Measurements from ENCODE around the gene HEATR5A. TPM values are rescaled to one million over a fixed set of nuclear protein-coding genes. Genes with fewer than 3 reads are reported as not detected.

The HEATR5A gene
- polyA plus RNA-seq, 3 donors = 13.1 to 21.0 (median 16.8) TPM

DNA sequence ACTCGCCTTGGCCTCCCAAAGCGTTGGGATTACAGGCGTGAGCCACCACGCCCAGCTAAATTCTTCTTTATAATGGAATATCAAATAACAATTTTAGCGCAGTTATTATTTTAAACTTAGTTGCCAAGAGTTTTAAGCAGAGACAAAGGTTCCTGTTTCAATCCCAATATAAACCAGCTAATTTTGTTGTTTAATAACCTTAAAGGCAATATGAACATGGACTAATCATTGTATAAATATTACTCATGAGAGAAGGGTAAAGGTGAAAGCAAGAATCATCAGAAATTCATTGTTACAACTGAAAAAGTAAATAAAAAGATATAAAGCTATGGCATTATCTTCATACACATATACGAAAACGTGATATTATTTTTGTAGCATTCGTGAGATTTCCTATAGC lies 28.8 kb upstream of the HEATR5A start:
- Histone ChIP-seq H2AFZ (ENCODE audit: insufficient read depth, low read depth, low read length, poor library complexity, severe bottlenecking) (no peak overlapping the region), H3K9me3 (replicated peaks in 1 of 2; ENCODE audit: control insufficient read depth in 1 of 2, insufficient read depth in 1 of 2, low read length in 2 of 2) (no peaks in the 10 kb centered on the region), H4K20me1 (ENCODE audit: insufficient read depth, low read length) (no peaks in the 10 kb centered on the region), H3K4me2 (replicated peaks; ENCODE audit: extremely low read depth, low read length, poor library complexity, severe bottlenecking) (no peak overlapping the region), H3K36me3 (replicated peaks in 1 of 2; ENCODE audit: control insufficient read depth in 1 of 2, insufficient read depth in 2 of 2, low read length in 2 of 2) (peaks cover 14 to 34% of the 10 kb centered on the region in 2 donors), H3K4me3 (replicated peaks in 1 of 3; ENCODE audit: low read depth in 2 of 3, low read length in 3 of 3) (no peak overlapping the region), H3K27ac (ENCODE audit: low read depth in 1 of 2, low read length in 2 of 2) (no peak overlapping the region), H3K79me2 (ENCODE audit: insufficient read depth, low read length) (no peaks in the 10 kb centered on the region), H3K27me3 (ENCODE audit: control insufficient read depth in 2 of 2, insufficient read depth in 2 of 2, low read length in 2 of 2) (no peaks in the 10 kb centered on the region), H3K4me1 (ENCODE audit: control insufficient read depth in 1 of 2, insufficient read depth in 2 of 2, low read length in 2 of 2) (no peaks in the 10 kb centered on the region), H3K9ac (ENCODE audit: insufficient read depth, low read length, poor library complexity, severe bottlenecking) (no peak overlapping the region)
- Mint-ChIP-seq H3K27me3 (ENCODE audit: low read depth in 3 of 3) (no peaks in the 10 kb centered on the region), H3K4me1 (no peaks in the 10 kb centered on the region), H3K4me3 (no peak overlapping the region), H3K27ac (no peak overlapping the region), H3K9me3 (no peaks in the 10 kb centered on the region), H3K36me3 (peaks cover 21 to 25% of the 10 kb centered on the region in 2 donors)
- no CpG with 5 or more reads among the region's 8 CpGs for WGBS (ENCODE audit: insufficient coverage)
- intact Hi-C loops (cut with micrococcal nuclease) = no loop called here
- TF ChIP-seq, protein P1, sequence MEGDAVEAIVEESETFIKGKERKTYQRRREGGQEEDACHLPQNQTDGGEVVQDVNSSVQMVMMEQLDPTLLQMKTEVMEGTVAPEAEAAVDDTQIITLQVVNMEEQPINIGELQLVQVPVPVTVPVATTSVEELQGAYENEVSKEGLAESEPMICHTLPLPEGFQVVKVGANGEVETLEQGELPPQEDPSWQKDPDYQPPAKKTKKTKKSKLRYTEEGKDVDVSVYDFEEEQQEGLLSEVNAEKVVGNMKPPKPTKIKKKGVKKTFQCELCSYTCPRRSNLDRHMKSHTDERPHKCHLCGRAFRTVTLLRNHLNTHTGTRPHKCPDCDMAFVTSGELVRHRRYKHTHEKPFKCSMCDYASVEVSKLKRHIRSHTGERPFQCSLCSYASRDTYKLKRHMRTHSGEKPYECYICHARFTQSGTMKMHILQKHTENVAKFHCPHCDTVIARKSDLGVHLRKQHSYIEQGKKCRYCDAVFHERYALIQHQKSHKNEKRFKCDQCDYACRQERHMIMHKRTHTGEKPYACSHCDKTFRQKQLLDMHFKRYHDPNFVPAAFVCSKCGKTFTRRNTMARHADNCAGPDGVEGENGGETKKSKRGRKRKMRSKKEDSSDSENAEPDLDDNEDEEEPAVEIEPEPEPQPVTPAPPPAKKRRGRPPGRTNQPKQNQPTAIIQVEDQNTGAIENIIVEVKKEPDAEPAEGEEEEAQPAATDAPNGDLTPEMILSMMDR (IDR thresholded peaks at IDR 0.05) = no peak
- no peak for DNase-seq

DNA sequence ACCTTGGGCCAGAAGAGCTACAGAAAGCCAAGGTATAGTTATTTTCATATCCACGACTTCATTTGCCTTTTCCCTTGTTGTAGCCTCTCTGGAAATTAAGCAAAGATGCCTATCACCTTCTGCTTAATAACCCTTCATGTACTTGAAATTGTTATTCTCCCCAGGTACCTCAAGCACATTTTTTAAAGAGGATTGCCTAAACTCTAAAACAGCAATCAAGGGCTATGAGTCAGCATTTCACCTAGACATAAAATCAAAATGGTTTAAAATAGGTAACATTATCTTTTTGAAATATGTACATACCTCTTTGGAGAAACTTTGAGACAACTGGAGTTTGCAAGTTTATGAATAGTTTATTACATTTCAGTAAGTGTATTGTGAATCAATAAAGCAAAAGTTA lies 25.4 kb upstream of the HEATR5A start:
- H2AFZ ChIP-seq (ENCODE audit: insufficient read depth, low read depth, low read length, poor library complexity, severe bottlenecking) = no peak overlapping the region
- no peak overlapping the region for H3K4me2 ChIP-seq (replicated peaks; ENCODE audit: extremely low read depth, low read length, poor library complexity, severe bottlenecking)
- H3K36me3 ChIP-seq (replicated peaks in 1 of 2; ENCODE audit: control insufficient read depth in 1 of 2, insufficient read depth in 2 of 2, low read length in 2 of 2) = peaks cover 2 to 11% of the 10 kb centered on the region in 2 donors
- 83% methylated on average over 1 of the region's 1 CpG for WGBS (ENCODE audit: insufficient coverage)
- no peaks in the 10 kb centered on the region for H3K27me3 ChIP-seq (ENCODE audit: control insufficient read depth in 2 of 2, insufficient read depth in 2 of 2, low read length in 2 of 2)
- no peaks in the 10 kb centered on the region for H3K27me3 Mint-ChIP-seq (ENCODE audit: low read depth in 3 of 3)
- intact Hi-C loops (cut with micrococcal nuclease) = no loop called here
- H3K27ac Mint-ChIP-seq = no peak overlapping the region
- no peaks in the 10 kb centered on the region for H3K79me2 ChIP-seq (ENCODE audit: insufficient read depth, low read length)
- no peaks in the 10 kb centered on the region for H3K9me3 ChIP-seq (replicated peaks in 1 of 2; ENCODE audit: control insufficient read depth in 1 of 2, insufficient read depth in 1 of 2, low read length in 2 of 2)
- no peak overlapping the region for H3K4me3 ChIP-seq (replicated peaks in 1 of 3; ENCODE audit: low read depth in 2 of 3, low read length in 3 of 3)
- peaks cover 6 to 11% of the 10 kb centered on the region in 2 donors for H3K36me3 Mint-ChIP-seq
- H4K20me1 ChIP-seq (ENCODE audit: insufficient read depth, low read length) = no peaks in the 10 kb centered on the region
- no peaks in the 10 kb centered on the region for H3K9me3 Mint-ChIP-seq
- H3K4me1 ChIP-seq (ENCODE audit: control insufficient read depth in 1 of 2, insufficient read depth in 2 of 2, low read length in 2 of 2) = no peaks in the 10 kb centered on the region
- TF ChIP-seq, protein P1 (IDR thresholded peaks at IDR 0.05) = no peak
- H3K4me3 Mint-ChIP-seq = no peak overlapping the region
- no peak overlapping the region for H3K9ac ChIP-seq (ENCODE audit: insufficient read depth, low read length, poor library complexity, severe bottlenecking)
- no peaks in the 10 kb centered on the region for H3K4me1 Mint-ChIP-seq
- no peak for DNase-seq
- H3K27ac ChIP-seq (ENCODE audit: low read depth in 1 of 2, low read length in 2 of 2) = no peak overlapping the region

All from CD14-positive monocyte (primary cell).